GM12878 (cell line): Measurements from ENCODE around the gene ARMC8. TPM values are rescaled to one million over a fixed set of nuclear protein-coding genes. Genes with fewer than 3 reads are reported as not detected.

Experiments
- ATAC-seq: fragments of 200-7000 bp; cut with Tn5 transposase; 3 replicates; pipeline ENCODE4 v1.9.1; 2020; ENCODE audit warnings: mild to moderate bottlenecking, moderate library complexity
- BruUV-seq: library from RNA; stranded (reverse); fragments of 400-500 nt; replicated peaks from 2 replicates; lab custom pipeline; 2021; lab: Mats Ljungman, UMichigan
- CTCF ChIA-PET: fragments of 300-600 bp; sonication (Branson Sonifier 250); formaldehyde crosslinking; extraction: SDS; loops from one replicate; lab custom pipeline; 2021; ENCODE audit warnings: inconsistent platforms; lab: Yijun Ruan, JAX
- POLR2A ChIA-PET: fragments of 350-600 bp; formaldehyde crosslinking; extraction: SDS; loops from one replicate; lab custom pipeline; 2021; ENCODE audit warnings: inconsistent platforms; lab: Charles Lee
- RAD21 ChIA-PET: fragments of 300-600 bp; sonication (Branson Sonifier 250); formaldehyde crosslinking; loops from one replicate; lab custom pipeline; 2023; ENCODE audit warnings: antibody characterized with exemption; ENCODE audit not compliant: unreplicated experiment; lab: Charles Lee
- SMC1A ChIA-PET: fragments of 300-600 bp; sonication (Branson Sonifier 250); formaldehyde crosslinking; loops from one replicate; lab custom pipeline; 2023; ENCODE audit not compliant: unreplicated experiment, uncharacterized antibody; lab: Charles Lee
- DNase-seq: peaks from one replicate; pipeline ENCODE4 v3.0.0-alpha.2; 2011; ENCODE audit warnings: low read depth, low spot score
- FAIRE-seq: peaks from 3 replicates; lab custom pipeline; 2011; peaks lifted over from hg19 to GRCh38; lab: Jason Lieb, UNC
- H2AFZ ChIP-seq: 2 replicates; pipeline ENCODE4 v1.6.0; 2011; ENCODE audit warnings: low read depth, low read length, control low read depth; ENCODE audit not compliant: control insufficient read depth
- H3K27ac ChIP-seq: 2 replicates; pipeline ENCODE4 v1.5.1; 2011; ENCODE audit warnings: control low read depth; ENCODE audit not compliant: control insufficient read depth, insufficient read depth
- H3K27me3 ChIP-seq, 2 experiments: replicated peaks in 1 of 2; 2 replicates each; pipeline versions ENCODE4 v1.6.0 to v1.6.1; 2011; ENCODE audit warnings: low read length in 1 of 2; ENCODE audit not compliant: control insufficient read depth in 2 of 2, insufficient read depth in 2 of 2
- H3K36me3 ChIP-seq, 2 experiments: 2 replicates each; pipeline ENCODE4 v1.5.1; 2011; ENCODE audit warnings: low read length in 1 of 2; ENCODE audit not compliant: control insufficient read depth in 2 of 2, insufficient read depth in 2 of 2
- H3K4me1 ChIP-seq: 2 replicates; pipeline ENCODE4 v1.6.1; 2011; ENCODE audit warnings: mild to moderate bottlenecking, low read length, moderate library complexity, mixed read lengths; ENCODE audit not compliant: control insufficient read depth, insufficient read depth
- H3K4me2 ChIP-seq: 2 replicates; pipeline ENCODE4 v1.6.0; 2011; ENCODE audit warnings: control low read depth; ENCODE audit not compliant: control insufficient read depth, insufficient read depth
- H3K4me3 ChIP-seq: fragments of 200-600 bp; sonication (generic); 2 replicates; pipeline ENCODE4 v1.5.1; 2016
- H3K79me2 ChIP-seq: 2 replicates; pipeline ENCODE4 v1.6.0; 2011; ENCODE audit warnings: low read length; ENCODE audit not compliant: control insufficient read depth, insufficient read depth
- H3K9ac ChIP-seq: 2 replicates; pipeline ENCODE4 v1.8.0; 2011; ENCODE audit warnings: low read length, control low read depth, mixed read lengths; ENCODE audit not compliant: control insufficient read depth, insufficient read depth
- H3K9me3 ChIP-seq: replicated peaks from 3 replicates; pipeline ENCODE4 v1.5.1; 2011; ENCODE audit warnings: mild to moderate bottlenecking, low read length; ENCODE audit not compliant: control insufficient read depth, insufficient read depth
- H4K20me1 ChIP-seq: 2 replicates; pipeline ENCODE4 v1.6.0; 2011; ENCODE audit not compliant: control insufficient read depth, insufficient read depth
- CREM ChIP-seq: IDR thresholded peaks from 2 replicates; pipeline ENCODE4 v1.6.1; 2014; ENCODE audit warnings: antibody characterized with exemption, low read depth
- MLLT1 ChIP-seq: fragments of 450-650 bp; IDR thresholded peaks from 2 replicates; pipeline ENCODE4 v1.6.1; 2016; ENCODE audit warnings: mild to moderate bottlenecking
- MXI1 ChIP-seq: fragments of 150-350 bp; IDR thresholded peaks from 2 replicates; pipeline ENCODE4 v1.6.1; 2011; ENCODE audit warnings: low read depth, mild to moderate bottlenecking, inconsistent platforms, low read length, improper control_type of control experiment
- MYC ChIP-seq: IDR thresholded peaks from 2 replicates; pipeline ENCODE4 v1.6.1; 2011; ENCODE audit warnings: mild to moderate bottlenecking, low read length, moderate library complexity, inconsistent platforms; ENCODE audit not compliant: insufficient read depth, insufficient replicate concordance, insufficient read length, severe bottlenecking
- NFIC ChIP-seq: IDR thresholded peaks from 2 replicates; pipeline ENCODE4 v1.6.1; 2012; ENCODE audit warnings: low read depth, mild to moderate bottlenecking, inconsistent platforms, low read length, moderate library complexity
- NR2C1 ChIP-seq: fragments of 450-650 bp; IDR thresholded peaks from 2 replicates; pipeline ENCODE4 v1.6.1; 2017; ENCODE audit warnings: antibody characterized with exemption, mild to moderate bottlenecking, moderate library complexity
- POLR2AphosphoS5 ChIP-seq: IDR thresholded peaks from 2 replicates; pipeline ENCODE4 v1.6.1; 2011; ENCODE audit warnings: mild to moderate bottlenecking, low read length, inconsistent platforms
- RFX5 ChIP-seq: IDR thresholded peaks from 2 replicates; pipeline ENCODE4 v1.6.1; 2011; ENCODE audit warnings: low read depth, low read length, improper control_type of control experiment
- SP1 ChIP-seq: IDR thresholded peaks from one replicate; pipeline ENCODE4 v1.6.1; 2011; ENCODE audit warnings: low read depth, low read length
- SRF ChIP-seq, 2 experiments: IDR thresholded peaks; 2 replicates each; pipeline ENCODE4 v1.6.1; 2011; ENCODE audit warnings: low read depth in 2 of 2, low read length in 2 of 2, mild to moderate bottlenecking in 1 of 2, moderate library complexity in 1 of 2
- STAT1 ChIP-seq: fragments of 450-650 bp; conservative IDR thresholded peaks from 2 replicates; pipeline ENCODE4 v1.6.1; 2014; ENCODE audit warnings: antibody characterized with exemption, mild to moderate bottlenecking
- USF1 ChIP-seq: IDR thresholded peaks from 2 replicates; pipeline ENCODE4 v1.6.1; 2011; ENCODE audit warnings: borderline replicate concordance, low read depth, mild to moderate bottlenecking, moderate library complexity, mixed read lengths, low read length; ENCODE audit not compliant: insufficient read depth; ENCODE audit errors: extremely low read length
- ZBTB33 ChIP-seq: fragments of 450-650 bp; IDR thresholded peaks from 2 replicates; pipeline ENCODE4 v1.6.1; 2017; ENCODE audit warnings: mild to moderate bottlenecking
- ZNF384 ChIP-seq: IDR thresholded peaks from 2 replicates; pipeline ENCODE4 v1.6.1; 2012; ENCODE audit warnings: low read depth, mild to moderate bottlenecking, low read length, improper control_type of control experiment, borderline replicate concordance
- WGBS: methylation state at CpG from one replicate; pipeline ENCODE4 v1.1.6; 2016; ENCODE audit warnings: low lambda C conversion rate; ENCODE audit not compliant: insufficient replicate concordance, insufficient coverage; ENCODE audit errors: missing lambda C conversion rate; 5-methylcytosine and 5-hydroxymethylcytosine counted together
- in situ Hi-C: fragments of 300-500 bp; cut with MboI; formaldehyde crosslinking; loops from 9 replicates; pipeline ENCODE4 v1.14.3; 2018; ENCODE audit warnings: mixed read lengths
- intact Hi-C: fragments of 100-400 bp; cut with micrococcal nuclease; formaldehyde crosslinking; loops from one replicate; pipeline ENCODE4 v1.14.2; 2022; ENCODE audit not compliant: unreplicated experiment
- polyA plus RNA-seq, 11 experiments: library from polyadenylated mRNA; depleted of rRNA in 4 of 11; unstranded in 6 of 11; stranded (reverse) in 5 of 11; fragments of >200 nt; fragmentation: Nextera tagmentation in 4 of 11; fragmentation: Illumina TruSeq in 1 of 11; extraction: Ambion mirVana in 4 of 11; extraction: Trizol in 1 of 11; gene quantifications; 1 replicate in 1 of 11; 2 replicates in 10 of 11; pipeline versions ENCODE4 v1.2.1 to v1.2.3, GENCODE V29; 2011 to 2016; ENCODE audit warnings: inconsistent platforms in 2 of 11, missing spikeins in 2 of 11, low read depth in 1 of 11
- total RNA-seq, 4 experiments: library from RNA; depleted of rRNA in 3 of 4; stranded (reverse); fragments of >200 nt in 3 of 4; fragmentation: Illumina TruSeq in 1 of 4; extraction: Trizol in 1 of 4; gene quantifications; 2 replicates each; pipeline versions ENCODE4 v1.2.1 to v1.2.3, GENCODE V29; 2013 to 2021

ARMC8 gene
- total and polyA plus RNA-seq, 10 of the 15 experiments (the other 5 are each of a cell fraction or from before 2014, with no cell fraction given) = 29.8 to 93.4 (median 45.3) TPM

GRCh38 chr3:138340511-138340910 lies 153.4 kb downstream of the ARMC8 start:
- no peak overlapping the region for H3K9ac ChIP-seq
- BruUV-seq = no TSS peak
- ChIA-PET CTCF (no interaction called here), SMC1A (no interaction called here), RAD21 (no interaction called here), POLR2A (no interaction called here)
- DNase-seq (no peak), ATAC-seq (no peak), FAIRE-seq (no peak)
- H3K4me2 ChIP-seq = no peak overlapping the region
- WGBS = 22% methylated on average over 2 of the region's 5 CpGs
- H3K79me2 ChIP-seq = no peaks in the 10 kb centered on the region
- TF ChIP-seq SRF (IDR thresholded peaks at IDR 0.05; ENCODE audit: low read depth in 2 of 2, low read length in 2 of 2) (no peak), NR2C1 (no peak), CREM (no peak), MLLT1 (no peak), NFIC (no peak)
- H3K9me3 ChIP-seq = no peaks in the 10 kb centered on the region
- H4K20me1 ChIP-seq = peaks cover 2% of the 10 kb centered on the region; the same call in 1 of the 2 replicates
- H3K27me3 ChIP-seq = peaks cover 4% of the 10 kb centered on the region in 2 experiments; a peak in 2 of 4 replicates
- no peak overlapping the region for H3K27ac ChIP-seq
- H3K4me1 ChIP-seq = no peaks in the 10 kb centered on the region
- H3K36me3 ChIP-seq = no peaks in the 10 kb centered on the region
- in situ Hi-C loops = no loop called here
- H2AFZ ChIP-seq = no peak overlapping the region
- intact Hi-C loops = no loop called here
- H3K4me3 ChIP-seq = no peak overlapping the region

- FAIRE-seq = no peak
- POLR2A ChIA-PET = no interaction called here
- Histone ChIP-seq H3K4me2 (no peak overlapping the region), H3K4me3 (no peak overlapping the region), H3K9ac (no peak overlapping the region), H3K27ac (no peak overlapping the region), H3K79me2 (no peaks in the 10 kb centered on the region), H3K36me3 (no peaks in the 10 kb centered on the region), H2AFZ (no peak overlapping the region), H3K27me3 (peaks cover 7 to 18% of the 10 kb centered on the region in 2 experiments; a peak in 3 of 4 replicates), H3K4me1 (no peaks in the 10 kb centered on the region), H4K20me1 (no peaks in the 10 kb centered on the region; the same call in 1 of the 2 replicates), H3K9me3 (no peaks in the 10 kb centered on the region)
- CTCF ChIA-PET = interaction anchor here (0.9 kb wide), 1 partner anchor 12 kb away, joined by 3 read pairs; no protein-coding TSS in a partner anchor
- intact Hi-C loops (no loop called here), in situ Hi-C loops (no loop called here)
- no peak for DNase-seq
- RAD21 ChIA-PET = no interaction called here
- no TSS peak for BruUV-seq
- SMC1A ChIA-PET = interaction anchor here (0.6 kb wide), 1 partner anchor 293 kb away, joined by 4 read pairs; no protein-coding TSS in a partner anchor
- WGBS = 0% methylated on average over 1 of the region's 1 CpG
- no peak for ATAC-seq
- no peak for TF ChIP-seq ZBTB33
- TF ChIP-seq MYC = no peak
- no peak for TF ChIP-seq ZNF384
- TF ChIP-seq POLR2AphosphoS5 = no peak
- TF ChIP-seq RFX5 = no peak
- TF ChIP-seq SP1 = no peak
- TF ChIP-seq STAT1 = no peak
- TF ChIP-seq USF1 = no peak
- TF ChIP-seq MXI1 = no peak
Observed at GRCh38 chr3:138344754-138345153, 157.7 kb downstream of the ARMC8 start.
